Inflammatory macrophage treated with lipopolysaccharide for 4 hours (primary cell): Measurements from ENCODE around the gene COL6A1.
"Not testable (repeated sequence)": the region's sequence is repeated elsewhere in the genome, so short reads cannot be mapped to it uniquely, and the experiment has no call there.

Experiments
- DNase-seq: peaks from one replicate; pipeline ENCODE4 v3.0.0-alpha.2; 2020

COL6A1 gene

GRCh38 chr21:45996311-45997204, 15.0 kb downstream of the COL6A1 start:
- no peak for DNase-seq

- no peak for DNase-seq
These were observed 15.6 kb downstream of the COL6A1 start for GRCh38 chr21:45997205-45997494.

GRCh38 chr21:45997495-45998275, 16.1 kb downstream of the COL6A1 start:
- no peak for DNase-seq

DNA sequence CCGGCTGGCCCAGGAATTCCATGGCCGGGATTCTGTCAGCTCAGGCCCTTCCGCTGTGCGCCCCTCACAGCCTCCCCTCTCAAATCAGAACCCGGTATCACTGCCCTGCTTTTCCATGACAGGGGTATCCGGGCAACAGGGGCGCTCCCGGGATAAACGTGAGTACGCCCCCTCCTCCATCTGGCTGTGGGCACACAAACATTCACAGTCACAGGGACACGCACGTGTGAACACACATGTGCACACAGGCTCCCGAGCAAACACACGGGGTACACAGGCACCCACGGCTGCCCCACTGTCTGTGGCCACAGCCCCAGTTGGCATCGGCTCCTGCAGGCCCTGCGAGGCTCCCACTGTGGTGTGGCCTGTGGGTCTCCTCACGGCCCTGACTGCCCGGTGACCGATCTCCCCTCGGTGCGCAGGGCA, 16.7 kb downstream of the COL6A1 start:
- no peak for DNase-seq

DNA sequence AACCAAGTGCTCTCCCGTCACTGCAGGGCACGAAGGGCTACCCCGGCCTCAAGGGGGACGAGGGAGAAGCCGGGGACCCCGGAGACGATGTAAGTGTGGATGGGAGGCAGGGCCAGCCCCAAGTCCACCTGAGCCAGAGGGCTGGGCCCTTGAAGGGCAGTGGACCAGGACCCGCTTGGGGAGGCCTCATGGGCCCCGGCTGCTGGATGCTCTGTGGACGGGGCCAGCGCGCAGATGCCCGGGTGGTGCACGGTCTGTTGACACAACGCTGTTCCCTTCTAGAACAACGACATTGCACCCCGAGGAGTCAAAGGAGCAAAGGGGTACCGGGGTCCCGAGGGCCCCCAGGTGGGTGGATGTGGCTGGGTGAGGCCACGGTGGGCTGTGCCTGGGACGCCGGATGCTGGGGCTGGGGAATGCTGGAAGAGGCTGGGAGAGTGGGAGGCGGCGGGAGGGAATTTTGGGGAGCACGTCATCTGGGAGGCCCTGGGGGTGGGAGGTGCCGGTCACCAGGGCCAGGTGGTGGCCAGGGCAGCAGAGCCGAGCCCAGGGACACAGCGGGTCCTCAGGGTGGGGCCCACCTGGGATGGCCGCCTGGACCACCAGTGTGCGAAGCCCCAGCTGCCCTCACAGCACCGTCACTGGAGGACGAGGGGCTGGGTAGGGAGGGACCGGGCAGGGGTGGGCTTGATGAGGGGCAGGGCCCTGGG, 17.5 kb downstream of the COL6A1 start:
- DNase-seq = no peak

DNA sequence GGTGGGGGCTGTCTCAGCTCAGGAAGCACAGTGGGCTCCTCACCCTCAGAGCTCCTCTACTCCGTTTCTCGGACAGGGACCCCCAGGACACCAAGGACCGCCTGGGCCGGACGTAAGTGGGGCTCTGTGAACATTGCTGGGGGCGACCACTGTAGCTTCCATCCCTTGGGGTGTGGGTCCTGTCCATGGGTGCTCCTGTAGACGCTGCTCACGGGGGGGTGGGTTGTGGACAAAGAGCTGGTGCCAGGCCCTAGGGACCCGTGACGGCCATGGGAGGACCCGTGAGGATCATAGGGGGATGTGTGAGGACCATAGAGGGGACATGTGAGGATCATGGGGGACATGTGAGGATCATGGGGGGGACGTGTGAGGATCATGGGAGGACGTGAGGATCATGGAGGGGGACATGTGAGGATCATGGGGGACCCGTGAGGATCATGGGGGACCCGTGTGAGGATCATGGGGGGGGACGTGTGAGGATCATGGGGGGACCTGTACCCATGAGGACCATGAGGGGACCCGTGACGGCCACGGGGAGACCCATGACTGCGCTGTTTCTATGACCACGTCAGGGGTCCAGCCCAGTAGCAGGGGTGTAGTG, 18.1 kb downstream of the COL6A1 start:
- DNase-seq = no peak

- no peak for DNase-seq
These were observed 18.7 kb downstream of the COL6A1 start for GRCh38 chr21:46000182-46000730.

DNA sequence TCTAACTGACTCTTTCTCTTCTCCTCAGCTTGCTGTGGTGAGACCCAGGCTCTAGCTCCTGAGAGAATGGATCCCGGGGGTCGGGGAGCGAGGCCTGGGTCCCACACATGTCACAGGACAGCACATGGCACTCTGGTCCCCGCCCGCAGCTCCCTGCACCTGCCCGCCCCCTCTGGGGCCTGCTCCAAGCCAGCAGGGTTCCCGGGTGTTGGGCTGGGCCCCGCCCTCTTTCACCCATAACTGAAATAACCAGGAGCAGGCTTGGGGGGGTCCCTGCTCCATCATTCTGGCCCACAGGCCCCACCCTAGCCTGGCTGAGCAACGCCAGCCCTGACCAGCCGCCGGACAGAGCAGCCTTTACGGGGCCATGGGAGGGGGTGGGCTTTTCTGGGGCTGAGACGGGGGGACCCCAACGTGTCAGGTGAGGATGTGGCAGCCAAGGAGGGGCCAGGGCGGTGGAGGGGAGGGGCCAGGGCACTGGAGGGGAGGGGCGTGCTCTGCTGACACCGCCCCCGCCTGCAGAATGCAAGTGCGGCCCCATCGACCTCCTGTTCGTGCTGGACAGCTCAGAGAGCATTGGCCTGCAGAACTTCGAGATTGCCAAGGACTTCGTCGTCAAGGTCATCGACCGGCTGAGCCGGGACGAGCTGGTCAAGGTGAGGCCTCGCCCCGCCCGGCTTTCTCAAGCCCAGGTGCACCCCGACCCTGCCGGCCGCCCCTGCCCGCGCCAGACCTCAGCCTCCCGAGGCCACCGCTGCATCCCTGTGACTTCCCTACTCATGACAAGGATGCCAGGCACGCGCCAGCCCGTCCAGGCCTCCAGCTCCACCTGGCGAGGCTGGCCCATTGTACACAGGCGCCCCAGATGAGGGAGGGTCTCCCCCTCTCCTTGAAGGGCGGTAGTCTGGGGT, 19.4 kb downstream of the COL6A1 start:
- no peak for DNase-seq

DNA sequence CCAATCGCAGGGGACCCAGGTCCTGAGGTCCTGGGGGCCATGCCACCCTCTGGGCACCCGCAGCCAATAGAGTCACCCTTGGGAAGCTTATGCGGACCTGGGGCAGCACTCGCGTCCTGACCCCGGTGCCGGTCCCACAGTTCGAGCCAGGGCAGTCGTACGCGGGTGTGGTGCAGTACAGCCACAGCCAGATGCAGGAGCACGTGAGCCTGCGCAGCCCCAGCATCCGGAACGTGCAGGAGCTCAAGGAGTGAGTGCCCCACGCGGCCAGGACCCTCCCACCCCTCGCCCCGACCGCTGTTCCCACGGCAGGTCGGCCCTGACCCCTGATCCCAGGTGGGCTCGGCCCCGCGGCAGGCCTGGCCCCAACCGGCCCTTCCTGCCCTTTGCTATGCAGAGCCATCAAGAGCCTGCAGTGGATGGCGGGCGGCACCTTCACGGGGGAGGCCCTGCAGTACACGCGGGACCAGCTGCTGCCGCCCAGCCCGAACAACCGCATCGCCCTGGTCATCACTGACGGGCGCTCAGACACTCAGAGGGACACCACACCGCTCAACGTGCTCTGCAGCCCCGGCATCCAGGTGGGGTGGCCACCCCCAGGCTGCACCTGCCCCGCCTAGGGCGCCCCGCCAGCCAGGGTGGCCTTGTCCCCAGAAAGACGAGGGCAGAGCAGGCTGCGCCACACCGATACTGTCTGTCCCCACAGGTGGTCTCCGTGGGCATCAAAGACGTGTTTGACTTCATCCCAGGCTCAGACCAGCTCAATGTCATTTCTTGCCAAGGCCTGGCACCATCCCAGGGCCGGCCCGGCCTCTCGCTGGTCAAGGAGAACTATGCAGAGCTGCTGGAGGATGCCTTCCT, 20.5 kb downstream of the COL6A1 start:
- DNase-seq = no peak

DNA sequence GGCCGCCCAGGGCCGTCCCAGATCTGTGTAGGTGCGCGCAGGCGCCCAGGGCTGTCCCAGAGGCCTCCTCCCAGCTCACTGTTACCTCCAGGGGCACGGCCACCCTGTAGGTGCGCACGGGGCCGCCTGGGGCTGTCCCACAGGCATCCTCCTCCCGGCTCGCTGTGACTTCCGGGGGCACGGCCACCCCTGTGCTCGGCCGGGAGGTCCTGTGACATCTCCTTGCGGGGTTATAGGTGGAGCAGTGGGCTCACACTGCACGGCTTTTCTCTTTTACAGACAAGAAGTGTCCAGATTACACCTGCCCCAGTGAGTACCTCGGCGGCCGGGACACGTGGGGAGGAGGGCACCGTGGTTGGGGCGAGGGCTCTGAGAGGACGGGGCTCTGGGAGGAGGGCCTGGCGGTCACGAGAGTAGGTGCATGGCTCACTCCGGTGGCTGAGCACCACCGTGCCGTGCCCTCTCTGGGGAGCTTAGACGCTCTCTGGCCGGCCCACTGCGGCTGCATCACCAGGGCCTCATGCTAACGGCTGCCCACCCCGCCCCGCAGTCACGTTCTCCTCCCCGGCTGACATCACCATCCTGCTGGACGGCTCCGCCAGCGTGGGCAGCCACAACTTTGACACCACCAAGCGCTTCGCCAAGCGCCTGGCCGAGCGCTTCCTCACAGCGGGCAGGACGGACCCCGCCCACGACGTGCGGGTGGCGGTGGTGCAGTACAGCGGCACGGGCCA, 21.4 kb downstream of the COL6A1 start:
- DNase-seq = no peak

DNA sequence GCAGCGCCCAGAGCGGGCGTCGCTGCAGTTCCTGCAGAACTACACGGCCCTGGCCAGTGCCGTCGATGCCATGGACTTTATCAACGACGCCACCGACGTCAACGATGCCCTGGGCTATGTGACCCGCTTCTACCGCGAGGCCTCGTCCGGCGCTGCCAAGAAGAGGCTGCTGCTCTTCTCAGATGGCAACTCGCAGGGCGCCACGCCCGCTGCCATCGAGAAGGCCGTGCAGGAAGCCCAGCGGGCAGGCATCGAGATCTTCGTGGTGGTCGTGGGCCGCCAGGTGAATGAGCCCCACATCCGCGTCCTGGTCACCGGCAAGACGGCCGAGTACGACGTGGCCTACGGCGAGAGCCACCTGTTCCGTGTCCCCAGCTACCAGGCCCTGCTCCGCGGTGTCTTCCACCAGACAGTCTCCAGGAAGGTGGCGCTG, 22.0 kb downstream of the COL6A1 start:
- no peak for DNase-seq

GRCh38 chr21:46004168-46004861, 22.7 kb downstream of the COL6A1 start:
- DNase-seq = no peak

DNA sequence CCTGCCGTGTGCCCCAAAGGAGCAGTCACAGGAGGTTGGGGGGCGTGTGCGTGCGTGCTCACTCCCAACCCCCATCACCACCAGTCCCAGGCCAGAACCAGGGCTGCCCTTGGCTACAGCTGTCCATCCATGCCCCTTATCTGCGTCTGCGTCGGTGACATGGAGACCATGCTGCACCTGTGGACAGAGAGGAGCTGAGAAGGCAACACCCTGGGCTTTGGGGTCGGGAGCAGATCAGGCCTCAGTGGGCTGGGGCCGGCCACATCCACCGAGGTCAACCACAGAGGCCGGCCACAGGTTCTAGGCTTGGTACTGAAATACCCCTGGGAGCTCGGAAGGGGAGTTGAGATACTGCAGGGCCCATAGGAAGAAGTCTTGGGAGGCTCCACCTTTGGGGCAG, 23.5 kb downstream of the COL6A1 start:
- DNase-seq = no peak

DNA sequence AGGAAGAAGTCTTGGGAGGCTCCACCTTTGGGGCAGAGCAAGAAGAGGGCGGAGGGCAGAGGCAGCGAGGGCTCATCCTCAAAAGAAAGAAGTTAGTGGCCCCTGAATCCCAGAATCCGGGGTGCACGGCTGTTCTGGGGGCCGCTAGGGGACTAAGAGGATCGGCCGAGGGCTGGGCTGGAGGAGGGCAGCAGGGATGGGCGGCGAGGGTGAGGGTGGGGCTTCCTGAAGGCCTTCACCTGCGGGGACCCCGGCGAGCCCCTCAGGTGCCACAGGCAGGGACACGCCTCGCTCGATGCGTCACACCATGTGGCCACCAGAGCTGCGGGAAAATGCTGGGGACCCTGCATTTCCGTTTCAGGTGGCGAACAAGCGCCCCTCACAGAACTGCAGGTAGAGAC, 23.9 kb downstream of the COL6A1 start:
- no peak for DNase-seq

DNA sequence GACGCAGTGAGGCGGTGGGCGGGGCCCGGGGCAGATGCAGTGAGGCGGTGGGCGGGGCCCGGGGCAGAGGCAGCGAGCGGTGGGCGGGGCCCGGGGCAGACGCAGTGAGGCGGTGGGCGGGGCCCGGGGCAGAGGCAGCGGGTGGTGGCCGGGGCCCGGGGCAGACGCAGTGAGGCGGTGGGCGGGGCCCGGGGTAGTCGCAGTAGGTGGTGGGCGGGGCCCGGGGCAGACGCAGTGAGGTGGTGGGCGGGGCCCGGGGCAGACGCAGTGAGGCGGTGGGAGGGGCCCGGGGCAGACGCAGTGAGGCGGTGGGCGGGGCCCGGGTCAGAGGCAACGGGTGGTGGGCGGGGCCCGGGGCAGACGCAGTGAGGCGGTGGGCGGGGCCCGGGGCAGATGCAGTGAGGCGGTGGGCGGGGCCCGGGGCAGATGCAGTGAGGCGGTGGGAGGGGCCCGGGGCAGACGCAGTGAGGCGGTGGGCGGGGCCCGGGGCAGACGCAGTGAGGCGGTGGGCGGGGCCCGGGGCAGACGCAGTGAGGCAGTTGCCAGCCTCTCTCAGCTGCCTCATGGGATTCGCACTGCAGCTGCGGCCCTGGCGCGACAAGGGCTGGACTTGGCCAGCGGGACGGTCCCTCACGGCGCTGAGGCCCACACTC, 24.4 kb downstream of the COL6A1 start:
- DNase-seq = not testable (repeated sequence)

- DNase-seq = no peak
These were observed 25.2 kb downstream of the COL6A1 start for GRCh38 chr21:46006547-46007491.

DNA sequence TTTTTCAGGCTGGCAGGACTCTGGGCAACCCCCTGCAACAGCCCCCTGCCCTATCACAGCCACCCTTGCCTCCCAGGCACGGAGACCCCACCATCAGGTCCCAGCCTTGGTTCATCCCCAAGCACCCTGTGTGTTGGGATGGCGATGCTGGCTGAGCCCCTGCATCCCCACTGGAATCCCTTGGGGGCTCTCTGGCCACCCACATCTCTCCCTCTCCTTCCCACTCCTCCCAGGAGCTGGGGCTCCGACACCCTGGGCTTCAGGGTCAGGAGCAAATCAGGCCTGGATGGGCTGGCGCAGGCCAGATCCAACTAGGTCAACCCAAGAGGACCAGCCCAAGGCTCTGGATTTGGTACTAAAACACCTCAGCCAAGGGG, 25.9 kb downstream of the COL6A1 start:
- DNase-seq = no peak
